ENCODE data around the gene OTOL1.

GRCh38 chr3:161549261-161549660 lies 52.7 kb downstream of the OTOL1 start:
- no peak for TF ChIP-seq CTCF (IDR thresholded peaks at IDR 0.05)
- TF ChIP-seq EZH2phosphoT487 (IDR thresholded peaks at IDR 0.05) = no peak

Measured in neural progenitor cell (in vitro differentiated cells).